Sigmoid colon (tissue), 4 donors: ENCODE measurements around the gene GHSR.

Experiments
- POLR2A ChIP-seq, 2 donors: fragments of 450-650 bp; IDR thresholded peaks; one replicate each; pipeline ENCODE4 v1.6.1; 2016; ENCODE audit warnings: antibody characterized with exemption in 2 of 2, mild to moderate bottlenecking in 2 of 2, moderate library complexity in 2 of 2
- POLR2AphosphoS5 ChIP-seq, 4 donors: sonication (generic); formaldehyde crosslinking; IDR thresholded peaks; one replicate each; pipeline ENCODE4 v1.6.1; 2017; ENCODE audit warnings: antibody characterized with exemption in 4 of 4

DNA sequence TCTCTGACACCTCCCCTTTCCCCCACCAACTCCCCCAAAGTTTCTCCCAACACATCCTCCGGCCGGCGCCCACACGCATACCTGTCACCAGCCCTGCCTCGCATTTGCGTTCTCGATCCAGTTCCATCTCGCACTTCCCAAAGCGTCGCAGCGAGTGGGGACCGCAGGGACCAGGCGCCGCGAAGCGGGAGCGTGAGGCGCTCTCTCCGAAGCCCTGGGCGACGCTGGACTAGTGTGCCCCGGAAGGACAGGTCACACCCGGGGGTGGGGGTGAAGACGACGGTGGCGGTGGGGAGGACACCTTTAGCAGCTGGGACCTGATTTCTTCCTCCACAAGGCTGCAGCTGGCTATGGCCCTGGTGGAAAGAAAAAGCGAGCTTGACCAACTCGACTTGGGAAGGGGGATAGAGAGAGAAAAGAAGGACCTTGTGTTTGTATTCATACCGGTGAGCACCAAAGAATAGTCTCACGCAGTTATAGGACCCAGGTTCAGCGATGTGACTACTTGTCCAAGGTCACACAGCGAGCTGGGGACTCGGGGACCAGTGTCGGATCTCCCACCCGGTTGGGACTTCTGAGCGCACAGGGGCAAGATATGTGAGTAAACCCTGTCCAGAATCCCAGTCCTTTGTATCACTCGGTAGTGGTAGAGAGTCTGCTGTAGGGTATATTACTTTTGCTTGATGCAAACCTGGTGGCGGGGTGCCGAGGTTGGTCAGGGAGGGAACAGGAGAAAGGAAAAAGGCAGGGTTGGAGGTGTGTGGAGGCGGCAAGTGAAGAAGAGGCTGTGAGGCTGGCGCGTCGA, 607 bp upstream of the GHSR start:
- TF ChIP-seq POLR2AphosphoS5 (IDR thresholded peaks at IDR 0.05) (no peak), POLR2A (IDR thresholded peaks at IDR 0.05) (no peak)
